GM18508 (cell line): ENCODE measurements around the gene MZT1.
A peak's percentile ranks its signal among the peaks of the same experiment; 100 is the strongest.
"Not testable (repeated sequence)": the region's sequence is repeated elsewhere in the genome, so short reads cannot be mapped to it uniquely, and the experiment has no call there.

ENCODE experiments used
- ATAC-seq: cut with Tn5 transposase; IDR thresholded peaks from one replicate; pipeline ENCODE4 v1.9.1; 2021; ENCODE audit warnings: moderate number of reproducible peaks; ENCODE audit not compliant: insufficient read depth, unreplicated experiment

The MZT1 gene

GRCh38 chr13:72727417-72728289 lies at the start of gene MZT1, which contains the start of gene BORA:
Gene MZT1 (minus strand): TSS chr13:72727629. CDS start chr13:72727602, 27 bp downstream.
Gene BORA (plus strand): TSS chr13:72727923. CDS start chr13:72728941, 1,018 bp downstream.
- ATAC-seq = peak; percentile 94

- no peak for ATAC-seq
Measured at GRCh38 chr13:72774019-72774418, 46.6 kb upstream of the MZT1 start.

- no peak for ATAC-seq
Measured at GRCh38 chr13:72763411-72763810, 36.0 kb upstream of the MZT1 start.

- ATAC-seq = no peak
Measured at GRCh38 chr13:72760189-72760588, 32.8 kb upstream of the MZT1 start.

- no peak for ATAC-seq
Measured at GRCh38 chr13:72757792-72758535, 30.5 kb upstream of the MZT1 start.

GRCh38 chr13:72754111-72754510 lies 26.7 kb upstream of the MZT1 start:
- no peak for ATAC-seq

GRCh38 chr13:72751220-72751619 lies 23.8 kb upstream of the MZT1 start:
- no peak for ATAC-seq

GRCh38 chr13:72745260-72745659 lies 17.8 kb upstream of the MZT1 start:
- ATAC-seq = no peak

GRCh38 chr13:72740015-72740414 lies 12.6 kb upstream of the MZT1 start:
- no peak for ATAC-seq

GRCh38 chr13:72737033-72737432 lies 9.6 kb upstream of the MZT1 start:
- ATAC-seq = no peak

- no peak for ATAC-seq
Measured at GRCh38 chr13:72728290-72728605, 819 bp upstream of the MZT1 start.

- peak; percentile 9 for ATAC-seq
Measured at GRCh38 chr13:72726726-72727416, 558 bp downstream of the MZT1 start.

- ATAC-seq = not testable (repeated sequence)
Measured at GRCh38 chr13:72726185-72726584, 1.2 kb downstream of the MZT1 start.

- no peak for ATAC-seq
Measured at GRCh38 chr13:72716776-72717175, 10.7 kb downstream of the MZT1 start.

- ATAC-seq = no peak
Measured at GRCh38 chr13:72700509-72700908, 26.9 kb downstream of the MZT1 start.

- ATAC-seq = no peak
Measured at GRCh38 chr13:72698164-72698563, 29.3 kb downstream of the MZT1 start.

GRCh38 chr13:72696579-72696978 lies 30.9 kb downstream of the MZT1 start:
- ATAC-seq = no peak

- ATAC-seq = no peak
Measured at GRCh38 chr13:72694314-72694713, 33.1 kb downstream of the MZT1 start.

GRCh38 chr13:72693832-72694231 lies 33.6 kb downstream of the MZT1 start:
- ATAC-seq = no peak

- no peak for ATAC-seq
Measured at GRCh38 chr13:72692884-72693514, 34.4 kb downstream of the MZT1 start.
